B cell (primary cell): ENCODE measurements around the gene ASTN2. TPM values are rescaled to one million over a fixed set of nuclear protein-coding genes. Genes with fewer than 3 reads are reported as not detected.

Source experiments
- ATAC-seq: fragments of 200-7000 bp; cut with Tn5 transposase; one replicate; pipeline ENCODE4 v1.10.0; 2021; ENCODE audit warnings: low read depth, mild to moderate bottlenecking, moderate number of reproducible peaks, moderate library complexity
- CTCF ChIA-PET: fragments of 350-600 bp; sonication (Branson Sonifier 250); formaldehyde crosslinking; loops from one replicate; lab custom pipeline; 2021; ENCODE audit warnings: antibody characterized with exemption, inconsistent platforms; lab: Charles Lee
- POLR2A ChIA-PET: fragments of 350-600 bp; sonication (Branson Sonifier 250); formaldehyde crosslinking; loops from one replicate; lab custom pipeline; 2021; ENCODE audit warnings: antibody characterized with exemption; lab: Charles Lee
- DNase-seq: peaks from one replicate; pipeline ENCODE4 v3.0.0; 2013
- H2AFZ ChIP-seq: 2 replicates; pipeline ENCODE4 v1.6.1; 2012; ENCODE audit warnings: mild to moderate bottlenecking, low read depth, low read length; ENCODE audit not compliant: insufficient read depth, poor library complexity, severe bottlenecking
- H3K27ac ChIP-seq, 2 donors: 1 replicate in 1 of 2; 2 replicates in 1 of 2; pipeline ENCODE4 v1.5.1; 2012 to 2013; ENCODE audit warnings: low read length in 2 of 2, mild to moderate bottlenecking in 2 of 2, moderate library complexity in 1 of 2
- H3K27me3 ChIP-seq, 4 experiments: fragments of 200-600 bp in 1 of 4; sonication (generic) in 1 of 4; replicated peaks in 1 of 4; 1 replicate in 2 of 4; 2 replicates in 2 of 4; pipeline versions ENCODE4 v1.6.1 to v1.7.0; 2013 to 2016; ENCODE audit warnings: low read length in 3 of 4, mild to moderate bottlenecking in 2 of 4, mixed read lengths in 1 of 4, moderate library complexity in 1 of 4; ENCODE audit not compliant: insufficient read depth in 4 of 4, control insufficient read depth in 3 of 4; ENCODE audit errors: control extremely low read depth in 1 of 4
- H3K36me3 ChIP-seq, 2 experiments: replicated peaks in 1 of 2; 1 replicate in 1 of 2; 2 replicates in 1 of 2; pipeline versions ENCODE4 v1.6.1 to v1.7.1; 2013; ENCODE audit warnings: low read length in 1 of 2; ENCODE audit not compliant: insufficient read depth in 2 of 2, control insufficient read depth in 1 of 2; ENCODE audit errors: control extremely low read depth in 1 of 2, extremely low read depth in 1 of 2
- H3K4me1 ChIP-seq, 2 donors: fragments of 200-600 bp in 1 of 2; sonication (generic) in 1 of 2; 1 replicate in 1 of 2; 2 replicates in 1 of 2; pipeline versions ENCODE4 v1.5.1 to v1.6.1; 2013 to 2017; ENCODE audit warnings: low read length in 2 of 2; ENCODE audit not compliant: control insufficient read depth in 2 of 2, insufficient read depth in 2 of 2
- H3K4me2 ChIP-seq: replicated peaks from 2 replicates; pipeline ENCODE3; 2012; ENCODE audit warnings: mild to moderate bottlenecking, low read depth, low read length; ENCODE audit not compliant: poor library complexity, severe bottlenecking
- H3K4me3 ChIP-seq, 5 experiments: fragments of 200-600 bp in 1 of 5; sonication (generic) in 1 of 5; 1 replicate in 3 of 5; 2 replicates in 2 of 5; pipeline versions ENCODE4 v1.5.1 to v1.7.0; 2011 to 2016; ENCODE audit warnings: low read length in 4 of 5, mild to moderate bottlenecking in 4 of 5, low read depth in 2 of 5, control low read depth in 1 of 5, moderate library complexity in 1 of 5; ENCODE audit not compliant: insufficient read depth in 1 of 5; ENCODE audit errors: control extremely low read depth in 1 of 5, extremely low read depth in 1 of 5
- H3K79me2 ChIP-seq: fragments of 200-600 bp; sonication (generic); one replicate; pipeline ENCODE4 v1.6.0; 2016; ENCODE audit warnings: low read length; ENCODE audit not compliant: control insufficient read depth, insufficient read depth
- H3K9ac ChIP-seq: fragments of 200-600 bp; sonication (generic); 2 replicates; pipeline ENCODE4 v1.6.1; 2017; ENCODE audit warnings: mild to moderate bottlenecking, low read length, moderate library complexity
- H3K9me3 ChIP-seq, 3 donors: one replicate each; pipeline versions ENCODE4 v1.6.1 to v1.7.1; 2013; ENCODE audit warnings: low read length in 2 of 3; ENCODE audit not compliant: control insufficient read depth in 2 of 3, insufficient read depth in 1 of 3; ENCODE audit errors: control extremely low read depth in 1 of 3
- H4K20me1 ChIP-seq: 2 replicates; pipeline ENCODE4 v1.6.0; 2012; ENCODE audit warnings: mild to moderate bottlenecking, low read length; ENCODE audit not compliant: insufficient read depth, control insufficient read depth, poor library complexity, severe bottlenecking
- H3K27ac Mint-ChIP-seq: one replicate; pipeline ENCODE4 v1.8.0; 2021; ENCODE audit warnings: mixed read lengths
- H3K27me3 Mint-ChIP-seq: one replicate; pipeline ENCODE4 v1.8.0; 2021; ENCODE audit warnings: mixed read lengths
- H3K4me1 Mint-ChIP-seq: one replicate; pipeline ENCODE4 v1.8.0; 2021; ENCODE audit warnings: mixed read lengths
- H3K4me3 Mint-ChIP-seq: one replicate; pipeline ENCODE4 v1.8.0; 2021; ENCODE audit warnings: mixed read lengths
- H3K9me3 Mint-ChIP-seq: one replicate; pipeline ENCODE4 v1.8.0; 2022; ENCODE audit warnings: mixed read lengths; ENCODE audit not compliant: insufficient read depth
- CTCF ChIP-seq: fragments of 200-600 bp; IDR thresholded peaks from one replicate; pipeline ENCODE4 v1.8.0; 2022; ENCODE audit warnings: antibody characterized with exemption, mild to moderate bottlenecking
- EZH2 ChIP-seq: IDR thresholded peaks from 2 replicates; pipeline ENCODE4 v1.6.1; 2012; ENCODE audit warnings: borderline replicate concordance, low read depth, mild to moderate bottlenecking, moderate library complexity, low read length; ENCODE audit not compliant: insufficient read depth, poor library complexity, severe bottlenecking
- WGBS: methylation state at CpG from one replicate; pipeline ENCODE4 v1.1.5; 2013; ENCODE audit warnings: missing lambda C conversion rate; ENCODE audit not compliant: insufficient coverage; 5-methylcytosine and 5-hydroxymethylcytosine counted together
- intact Hi-C: fragments of 100-400 bp; cut with micrococcal nuclease; formaldehyde crosslinking; loops from one replicate; pipeline ENCODE4 v1.10.0; 2022
- polyA plus RNA-seq: library from polyadenylated mRNA; depleted of rRNA; stranded (reverse); fragments of >200 nt; gene quantifications from 2 replicates; pipeline ENCODE4 v1.2.3, GENCODE V29; 2012
- total RNA-seq, 2 donors: library from RNA; stranded (reverse); fragments of 120-200 nt in 1 of 2; gene quantifications; 1 replicate in 1 of 2; 2 replicates in 1 of 2; pipeline versions ENCODE4 v1.2.3 to v1.2.4, GENCODE V29; 2013 to 2022

Gene ASTN2
- total and polyA plus RNA-seq, 2 donors (not counting 1 experiment from before 2014, with no cell fraction given), result 1.2 to 3.6 TPM

- no peaks in the 10 kb centered on the region for H4K20me1 ChIP-seq
- Mint-ChIP-seq H3K9me3 (no peaks in the 10 kb centered on the region), H3K4me3 (no peak overlapping the region), H3K27me3 (no peaks in the 10 kb centered on the region), H3K4me1 (no peaks in the 10 kb centered on the region), H3K27ac (no peak overlapping the region)
- H3K4me2 ChIP-seq, result no peak overlapping the region
- TF ChIP-seq EZH2, result no peak
- TF ChIP-seq CTCF, result no peak
- ChIA-PET CTCF (no interaction called here), POLR2A (no interaction called here)
- no peak overlapping the region for H3K9ac ChIP-seq
- H3K79me2 ChIP-seq, result no peaks in the 10 kb centered on the region
- no peaks in the 10 kb centered on the region for H3K36me3 ChIP-seq
- H3K4me1 ChIP-seq, result no peaks in the 10 kb centered on the region
- H3K27ac ChIP-seq, result no peak overlapping the region
- ATAC-seq, result no peak
- no peak for DNase-seq
- H3K27me3 ChIP-seq, result no peaks in the 10 kb centered on the region
- no CpG with 5 or more reads among the region's 2 CpGs for WGBS
- no peaks in the 10 kb centered on the region for H3K9me3 ChIP-seq
- H3K4me3 ChIP-seq, result no peak overlapping the region
- intact Hi-C loops, result no loop called here
- no peak overlapping the region for H2AFZ ChIP-seq
These were observed 258.6 kb downstream of the ASTN2 start for GRCh38 chr9:117156144-117156688.

- no peak overlapping the region for H2AFZ ChIP-seq
- H3K9ac ChIP-seq, result no peak overlapping the region
- no peaks in the 10 kb centered on the region for H4K20me1 ChIP-seq
- H3K27ac ChIP-seq, result no peak overlapping the region
- H3K27me3 Mint-ChIP-seq, result no peaks in the 10 kb centered on the region
- intact Hi-C loops, result no loop called here
- no peaks in the 10 kb centered on the region for H3K4me1 Mint-ChIP-seq
- WGBS, result 100% methylated on average over 1 of the region's 1 CpG
- CTCF ChIA-PET, result no interaction called here
- no peaks in the 10 kb centered on the region for H3K36me3 ChIP-seq
- no peaks in the 10 kb centered on the region for H3K9me3 Mint-ChIP-seq
- POLR2A ChIA-PET, result no interaction called here
- no peak overlapping the region for H3K27ac Mint-ChIP-seq
- no peak overlapping the region for H3K4me3 ChIP-seq
- no peak overlapping the region for H3K4me3 Mint-ChIP-seq
- TF ChIP-seq EZH2 (no peak), CTCF (no peak)
- no peaks in the 10 kb centered on the region for H3K79me2 ChIP-seq
- no peak for ATAC-seq
- no peaks in the 10 kb centered on the region for H3K27me3 ChIP-seq
- no peak overlapping the region for H3K4me2 ChIP-seq
- DNase-seq, result no peak
- H3K4me1 ChIP-seq, result no peaks in the 10 kb centered on the region
- H3K9me3 ChIP-seq, result no peaks in the 10 kb centered on the region
These were observed 261.8 kb downstream of the ASTN2 start for GRCh38 chr9:117153021-117153420.
